GM21360 (cell line): Measurements from ENCODE around the gene GAS6.
"Not testable (repeated sequence)": the region's sequence is repeated elsewhere in the genome, so short reads cannot be mapped to it uniquely, and the experiment has no call there.

Source experiments
- ATAC-seq: cut with Tn5 transposase; IDR thresholded peaks from one replicate; pipeline ENCODE4 v1.9.1; 2021; ENCODE audit warnings: mild to moderate bottlenecking, moderate library complexity; ENCODE audit not compliant: unreplicated experiment

GAS6 gene

GRCh38 chr13:113840541-113841352 lies 23.1 kb downstream of the GAS6 start:
- no peak for ATAC-seq

GRCh38 chr13:113839536-113840204 lies 24.2 kb downstream of the GAS6 start:
- no peak for ATAC-seq

GRCh38 chr13:113838711-113839201 lies 25.1 kb downstream of the GAS6 start:
- ATAC-seq, result no peak

- no peak for ATAC-seq
Observed at GRCh38 chr13:113837560-113838355, 26.1 kb downstream of the GAS6 start.

- no peak for ATAC-seq
Observed at GRCh38 chr13:113836768-113837559, 26.9 kb downstream of the GAS6 start.

- no peak for ATAC-seq
Observed at GRCh38 chr13:113835461-113836270, 28.2 kb downstream of the GAS6 start.

- no peak for ATAC-seq
Observed at GRCh38 chr13:113834496-113835200, 29.2 kb downstream of the GAS6 start.

GRCh38 chr13:113834006-113834405 lies 29.9 kb downstream of the GAS6 start:
- ATAC-seq, result not testable (repeated sequence)

GRCh38 chr13:113833111-113833830 lies 30.6 kb downstream of the GAS6 start:
- no peak for ATAC-seq

GRCh38 chr13:113832631-113833030 lies 31.2 kb downstream of the GAS6 start:
- no peak for ATAC-seq

GRCh38 chr13:113832205-113832604 lies 31.7 kb downstream of the GAS6 start:
- no peak for ATAC-seq

- no peak for ATAC-seq
Observed at GRCh38 chr13:113831061-113831460, 32.8 kb downstream of the GAS6 start.

GRCh38 chr13:113830426-113830950 lies 33.4 kb downstream of the GAS6 start:
- ATAC-seq, result not testable (repeated sequence)

GRCh38 chr13:113828282-113828825 lies 35.5 kb downstream of the GAS6 start:
- no peak for ATAC-seq

GRCh38 chr13:113827021-113827420 lies 36.9 kb downstream of the GAS6 start:
- no peak for ATAC-seq

- not testable (repeated sequence) for ATAC-seq
Observed at GRCh38 chr13:113826446-113826845, 37.4 kb downstream of the GAS6 start.

GRCh38 chr13:113825841-113826240 lies 38.0 kb downstream of the GAS6 start:
- no peak for ATAC-seq

GRCh38 chr13:113823771-113824170 lies 40.1 kb downstream of the GAS6 start:
- no peak for ATAC-seq
